GM23338 (cell line): ENCODE results near the gene PVALEF. TPM values are rescaled to one million over a fixed set of nuclear protein-coding genes. Genes with fewer than 3 reads are reported as not detected.

Experiments
- ATAC-seq: fragments of 200-7000 bp; cut with Tn5 transposase; 3 replicates; pipeline ENCODE4 v1.9.1; 2020
- DNase-seq: peaks from one replicate; pipeline ENCODE4 v3.0.0-alpha.2; 2015; ENCODE audit warnings: low spot score
- H2AFZ ChIP-seq: fragments of 200-600 bp; sonication (generic); 2 replicates; pipeline ENCODE4 v1.8.0; 2016; ENCODE audit warnings: antibody characterized with exemption, mild to moderate bottlenecking, moderate library complexity
- H3F3A ChIP-seq: fragments of 200-600 bp; sonication (generic); replicated peaks from 2 replicates; pipeline ENCODE4 v1.8.0; 2017; ENCODE audit warnings: antibody characterized with exemption, mixed run types, low read depth
- H3K27ac ChIP-seq: fragments of 200-600 bp; sonication (generic); 2 replicates; pipeline ENCODE4 v1.6.1; 2016; ENCODE audit warnings: low read depth
- H3K27me3 ChIP-seq: fragments of 200-600 bp; sonication (generic); 2 replicates; pipeline ENCODE4 v1.8.0; 2016; ENCODE audit warnings: mild to moderate bottlenecking, mixed run types, moderate library complexity; ENCODE audit not compliant: insufficient read depth
- H3K36me3 ChIP-seq: fragments of 200-600 bp; sonication (generic); 2 replicates; pipeline ENCODE4 v1.8.0; 2016; ENCODE audit warnings: mild to moderate bottlenecking; ENCODE audit not compliant: insufficient read depth
- H3K4me1 ChIP-seq: fragments of 200-600 bp; sonication (generic); 2 replicates; pipeline ENCODE4 v1.8.0; 2016; ENCODE audit warnings: mild to moderate bottlenecking, moderate library complexity; ENCODE audit not compliant: insufficient read depth
- H3K4me2 ChIP-seq: fragments of 200-600 bp; sonication (generic); 2 replicates; pipeline ENCODE4 v1.7.1; 2017; ENCODE audit warnings: mixed run types
- H3K4me3 ChIP-seq: fragments of 200-600 bp; sonication (generic); 2 replicates; pipeline ENCODE4 v1.6.1; 2016; ENCODE audit warnings: mixed run types
- H3K79me2 ChIP-seq: fragments of 200-600 bp; sonication (generic); replicated peaks from 2 replicates; pipeline ENCODE4 v1.8.0; 2017; ENCODE audit warnings: mild to moderate bottlenecking; ENCODE audit not compliant: insufficient read depth
- H3K9me2 ChIP-seq: fragments of 200-600 bp; sonication (generic); 2 replicates; pipeline ENCODE4 v1.8.0; 2017; ENCODE audit not compliant: insufficient read depth
- H4K20me1 ChIP-seq: fragments of 200-600 bp; sonication (generic); replicated peaks from 2 replicates; pipeline ENCODE4 v1.8.0; 2017; ENCODE audit warnings: mild to moderate bottlenecking; ENCODE audit not compliant: insufficient read depth
- H3K27ac Mint-ChIP-seq: 2 replicates; pipeline ENCODE4 v1.8.0; 2020; ENCODE audit warnings: inconsistent platforms, mild to moderate bottlenecking, moderate library complexity, mixed read lengths
- H3K27me3 Mint-ChIP-seq: 3 replicates; pipeline ENCODE4 v1.8.0; 2022; ENCODE audit warnings: low read depth, mild to moderate bottlenecking, moderate library complexity, mixed read lengths, inconsistent platforms; ENCODE audit not compliant: insufficient read depth, poor library complexity
- H3K36me3 Mint-ChIP-seq: 3 replicates; pipeline ENCODE4 v1.8.0; 2021; ENCODE audit warnings: low read depth, mild to moderate bottlenecking, inconsistent platforms, moderate library complexity, mixed read lengths
- H3K4me1 Mint-ChIP-seq: 3 replicates; pipeline ENCODE4 v1.8.0; 2020; ENCODE audit warnings: mild to moderate bottlenecking, inconsistent platforms, mixed read lengths
- H3K4me3 Mint-ChIP-seq: 3 replicates; pipeline ENCODE4 v1.8.0; 2021; ENCODE audit warnings: moderate library complexity, mild to moderate bottlenecking, inconsistent platforms, mixed read lengths
- H3K9me3 Mint-ChIP-seq: 3 replicates; pipeline ENCODE4 v1.8.0; 2020; ENCODE audit warnings: moderate library complexity, mild to moderate bottlenecking, inconsistent platforms, mixed read lengths
- EZH2 ChIP-seq: fragments of 200-600 bp; sonication (generic); IDR thresholded peaks from one replicate; pipeline ENCODE4 v1.8.0; 2017; ENCODE audit warnings: antibody characterized with exemption, mild to moderate bottlenecking, low read depth; ENCODE audit not compliant: unreplicated experiment
- EZH2phosphoT487 ChIP-seq: fragments of 200-600 bp; sonication (generic); IDR thresholded peaks from one replicate; pipeline ENCODE4 v1.8.1; 2018; ENCODE audit warnings: antibody characterized with exemption; ENCODE audit not compliant: unreplicated experiment
- JUNB ChIP-seq: IDR thresholded peaks from one replicate; pipeline ENCODE4 v1.6.1; 2016; ENCODE audit warnings: antibody characterized with exemption; ENCODE audit not compliant: unreplicated experiment
- NANOG ChIP-seq: IDR thresholded peaks from 2 replicates; pipeline ENCODE4 v1.6.1; 2016; ENCODE audit warnings: antibody characterized with exemption, borderline replicate concordance
- POLR2AphosphoS5 ChIP-seq: IDR thresholded peaks from 2 replicates; pipeline ENCODE4 v1.6.1; 2016; ENCODE audit warnings: antibody characterized with exemption, low read depth
- STAT1 ChIP-seq: IDR thresholded peaks from one replicate; pipeline ENCODE4 v1.6.1; 2016; ENCODE audit warnings: antibody characterized with exemption; ENCODE audit not compliant: unreplicated experiment
- ZNF114 ChIP-seq: fragments of 250-450 bp; sonication (Bioruptor Pico); IDR thresholded peaks from 2 replicates; pipeline ENCODE4 v1.5.0; 2020; ENCODE audit warnings: mild to moderate bottlenecking, moderate library complexity
- ZNF462 ChIP-seq: fragments of 250-450 bp; sonication (Bioruptor Pico); IDR thresholded peaks from 2 replicates; pipeline ENCODE4 v1.5.0; 2020; ENCODE audit warnings: mild to moderate bottlenecking, moderate library complexity
- polyA plus RNA-seq: library from polyadenylated mRNA; unstranded; fragments of >200 nt; fragmentation: Nextera tagmentation; extraction: Ambion mirVana; gene quantifications from 2 replicates; pipeline ENCODE4 v1.2.1, GENCODE V29; 2016
- total RNA-seq: library from RNA; depleted of rRNA; stranded (reverse); fragments of >200 nt; shearing (Covaris generic); gene quantifications from 2 replicates; pipeline ENCODE4 v1.2.3, GENCODE V29; 2014
- TF ChIP-seq, protein P1 (sequence below), 2 experiments: fragments of 200-600 bp in 1 of 2; sonication (generic) in 1 of 2; conservative IDR thresholded peaks; 2 replicates each; pipeline versions ENCODE4 v1.5.1 to v1.6.1; 2016 to 2017; ENCODE audit warnings: antibody characterized with exemption in 2 of 2, low read depth in 2 of 2, mild to moderate bottlenecking in 2 of 2, moderate library complexity in 1 of 2
- TF ChIP-seq, protein P2 (sequence below): IDR thresholded peaks from one replicate; pipeline ENCODE4 v1.6.1; 2018; ENCODE audit warnings: antibody characterized with exemption; ENCODE audit not compliant: unreplicated experiment
- TF ChIP-seq, protein P3 (sequence below): IDR thresholded peaks from 2 replicates; pipeline ENCODE4 v1.6.1; 2016; ENCODE audit warnings: antibody characterized with exemption

PVALEF gene
- total and polyA plus RNA-seq, 2 experiments from 2014 or later = not detected

DNA sequence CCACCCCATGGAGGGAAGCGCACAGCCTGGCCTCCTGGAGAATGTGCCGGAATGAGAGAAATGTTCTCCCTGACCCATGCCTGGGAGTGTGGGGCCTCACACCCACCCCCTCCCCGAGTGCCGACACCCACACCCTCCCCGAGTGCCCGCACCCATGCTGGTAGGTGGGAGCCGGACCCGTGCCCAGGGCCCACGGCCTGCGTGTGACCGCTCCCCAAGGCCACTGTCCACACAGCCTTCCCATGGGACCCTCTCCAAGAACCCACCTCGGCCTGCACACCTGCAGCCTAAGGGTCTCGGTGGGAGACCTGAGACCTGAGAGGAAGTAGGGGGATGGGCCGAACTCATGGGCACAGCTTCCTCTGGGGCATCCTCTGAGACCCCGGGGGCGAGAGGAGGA, 3.3 kb upstream of the PVALEF start (continued):
- TF ChIP-seq, protein P1, sequence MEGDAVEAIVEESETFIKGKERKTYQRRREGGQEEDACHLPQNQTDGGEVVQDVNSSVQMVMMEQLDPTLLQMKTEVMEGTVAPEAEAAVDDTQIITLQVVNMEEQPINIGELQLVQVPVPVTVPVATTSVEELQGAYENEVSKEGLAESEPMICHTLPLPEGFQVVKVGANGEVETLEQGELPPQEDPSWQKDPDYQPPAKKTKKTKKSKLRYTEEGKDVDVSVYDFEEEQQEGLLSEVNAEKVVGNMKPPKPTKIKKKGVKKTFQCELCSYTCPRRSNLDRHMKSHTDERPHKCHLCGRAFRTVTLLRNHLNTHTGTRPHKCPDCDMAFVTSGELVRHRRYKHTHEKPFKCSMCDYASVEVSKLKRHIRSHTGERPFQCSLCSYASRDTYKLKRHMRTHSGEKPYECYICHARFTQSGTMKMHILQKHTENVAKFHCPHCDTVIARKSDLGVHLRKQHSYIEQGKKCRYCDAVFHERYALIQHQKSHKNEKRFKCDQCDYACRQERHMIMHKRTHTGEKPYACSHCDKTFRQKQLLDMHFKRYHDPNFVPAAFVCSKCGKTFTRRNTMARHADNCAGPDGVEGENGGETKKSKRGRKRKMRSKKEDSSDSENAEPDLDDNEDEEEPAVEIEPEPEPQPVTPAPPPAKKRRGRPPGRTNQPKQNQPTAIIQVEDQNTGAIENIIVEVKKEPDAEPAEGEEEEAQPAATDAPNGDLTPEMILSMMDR (conservative IDR thresholded peaks at IDR 0.05; ENCODE audit: low read depth in 2 of 2) = no peak

GRCh38 chr17:81162491-81162890, 2.8 kb upstream of the PVALEF start:
- Histone ChIP-seq H3F3A (no peaks in the 10 kb centered on the region), H4K20me1 (no peaks in the 10 kb centered on the region), H3K4me1 (no peaks in the 10 kb centered on the region), H3K9me2 (no peaks in the 10 kb centered on the region), H3K4me2 (no peak overlapping the region), H3K4me3 (no peak overlapping the region), H3K36me3 (no peaks in the 10 kb centered on the region), H3K79me2 (no peaks in the 10 kb centered on the region), H3K27ac (no peak overlapping the region), H2AFZ (no peak overlapping the region), H3K27me3 (no peaks in the 10 kb centered on the region)
- DNase-seq (no peak), ATAC-seq (no peak)
- Mint-ChIP-seq H3K4me3 (no peak overlapping the region), H3K36me3 (no peaks in the 10 kb centered on the region), H3K4me1 (peaks cover 2% of the 10 kb centered on the region; the same call in 1 of the 3 replicates), H3K9me3 (no peaks in the 10 kb centered on the region), H3K27ac (no peak overlapping the region), H3K27me3 (peaks cover 6% of the 10 kb centered on the region)
- TF ChIP-seq STAT1 = no peak
- TF ChIP-seq, protein P1 (conservative IDR thresholded peaks at IDR 0.05; ENCODE audit: low read depth in 2 of 2) = no peak
- TF ChIP-seq EZH2phosphoT487 = no peak
- TF ChIP-seq, protein P2, sequence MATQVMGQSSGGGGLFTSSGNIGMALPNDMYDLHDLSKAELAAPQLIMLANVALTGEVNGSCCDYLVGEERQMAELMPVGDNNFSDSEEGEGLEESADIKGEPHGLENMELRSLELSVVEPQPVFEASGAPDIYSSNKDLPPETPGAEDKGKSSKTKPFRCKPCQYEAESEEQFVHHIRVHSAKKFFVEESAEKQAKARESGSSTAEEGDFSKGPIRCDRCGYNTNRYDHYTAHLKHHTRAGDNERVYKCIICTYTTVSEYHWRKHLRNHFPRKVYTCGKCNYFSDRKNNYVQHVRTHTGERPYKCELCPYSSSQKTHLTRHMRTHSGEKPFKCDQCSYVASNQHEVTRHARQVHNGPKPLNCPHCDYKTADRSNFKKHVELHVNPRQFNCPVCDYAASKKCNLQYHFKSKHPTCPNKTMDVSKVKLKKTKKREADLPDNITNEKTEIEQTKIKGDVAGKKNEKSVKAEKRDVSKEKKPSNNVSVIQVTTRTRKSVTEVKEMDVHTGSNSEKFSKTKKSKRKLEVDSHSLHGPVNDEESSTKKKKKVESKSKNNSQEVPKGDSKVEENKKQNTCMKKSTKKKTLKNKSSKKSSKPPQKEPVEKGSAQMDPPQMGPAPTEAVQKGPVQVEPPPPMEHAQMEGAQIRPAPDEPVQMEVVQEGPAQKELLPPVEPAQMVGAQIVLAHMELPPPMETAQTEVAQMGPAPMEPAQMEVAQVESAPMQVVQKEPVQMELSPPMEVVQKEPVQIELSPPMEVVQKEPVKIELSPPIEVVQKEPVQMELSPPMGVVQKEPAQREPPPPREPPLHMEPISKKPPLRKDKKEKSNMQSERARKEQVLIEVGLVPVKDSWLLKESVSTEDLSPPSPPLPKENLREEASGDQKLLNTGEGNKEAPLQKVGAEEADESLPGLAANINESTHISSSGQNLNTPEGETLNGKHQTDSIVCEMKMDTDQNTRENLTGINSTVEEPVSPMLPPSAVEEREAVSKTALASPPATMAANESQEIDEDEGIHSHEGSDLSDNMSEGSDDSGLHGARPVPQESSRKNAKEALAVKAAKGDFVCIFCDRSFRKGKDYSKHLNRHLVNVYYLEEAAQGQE = no peak
- no peak for TF ChIP-seq NANOG
- no peak for TF ChIP-seq POLR2AphosphoS5
- TF ChIP-seq, protein P3, sequence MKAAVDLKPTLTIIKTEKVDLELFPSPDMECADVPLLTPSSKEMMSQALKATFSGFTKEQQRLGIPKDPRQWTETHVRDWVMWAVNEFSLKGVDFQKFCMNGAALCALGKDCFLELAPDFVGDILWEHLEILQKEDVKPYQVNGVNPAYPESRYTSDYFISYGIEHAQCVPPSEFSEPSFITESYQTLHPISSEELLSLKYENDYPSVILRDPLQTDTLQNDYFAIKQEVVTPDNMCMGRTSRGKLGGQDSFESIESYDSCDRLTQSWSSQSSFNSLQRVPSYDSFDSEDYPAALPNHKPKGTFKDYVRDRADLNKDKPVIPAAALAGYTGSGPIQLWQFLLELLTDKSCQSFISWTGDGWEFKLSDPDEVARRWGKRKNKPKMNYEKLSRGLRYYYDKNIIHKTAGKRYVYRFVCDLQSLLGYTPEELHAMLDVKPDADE = no peak
- TF ChIP-seq ZNF114 (CRISPR knock-in tag) = no peak
- TF ChIP-seq ZNF462 (CRISPR knock-in tag) = no peak
- no peak for TF ChIP-seq JUNB
- TF ChIP-seq EZH2 = no peak
